Measurements from ENCODE around the gene CENPC. TPM values are rescaled to one million over a fixed set of nuclear protein-coding genes. Genes with fewer than 3 reads are reported as not detected.

The CENPC gene
- polyA plus RNA-seq, 1 of the 3 experiments (the other 2 are of a cell fraction), result 2.2 TPM

GRCh38 chr4:67470871-67471270, 74.4 kb downstream of the CENPC start:
- Histone ChIP-seq H3K4me3 (ENCODE audit: low read depth in 2 of 2, low read length in 1 of 2) (no peak overlapping the region), H2AFZ (ENCODE audit: low read depth) (no peak overlapping the region), H3K4me2 (no peak overlapping the region), H3K9me3 (no peaks in the 10 kb centered on the region), H3K9ac (no peak overlapping the region), H3K79me2 (ENCODE audit: insufficient read depth) (no peaks in the 10 kb centered on the region), H3K27me3 (ENCODE audit: insufficient read depth) (no peaks in the 10 kb centered on the region), H3F3A (replicated peaks; ENCODE audit: insufficient read depth) (peaks cover 7% of the 10 kb centered on the region), H3K36me3 (replicated peaks in 1 of 2; ENCODE audit: control insufficient read depth in 1 of 2, insufficient read depth in 2 of 2, low read length in 1 of 2) (peaks cover 35 to 47% of the 10 kb centered on the region in 2 experiments), H3K4me1 (ENCODE audit: control insufficient read depth in 1 of 2, insufficient read depth in 2 of 2, low read depth in 1 of 2, low read length in 1 of 2) (no peaks in the 10 kb centered on the region), H4K20me1 (ENCODE audit: insufficient read depth) (no peaks in the 10 kb centered on the region), H3K27ac (ENCODE audit: low read depth in 2 of 2, low read length in 1 of 2) (no peak overlapping the region), H3K9me2 (no peaks in the 10 kb centered on the region)
- DNase-seq, result no peak
- POLR2A ChIA-PET, result no interaction called here
- TF ChIP-seq POLR2AphosphoS5 (IDR thresholded peaks at IDR 0.05; ENCODE audit: low read depth, low read length) (no peak), JUND (IDR thresholded peaks at IDR 0.05) (no peak), YY1 (IDR thresholded peaks at IDR 0.05; ENCODE audit: low read depth) (no peak), GATA2 (CRISPR knock-in tag; IDR thresholded peaks at IDR 0.05) (no peak), PBX3 (IDR thresholded peaks at IDR 0.05) (no peak), CHD2 (IDR thresholded peaks at IDR 0.05; ENCODE audit: low read length, partially characterized antibody) (no peak), RFX5 (IDR thresholded peaks at IDR 0.05; ENCODE audit: low read length) (no peak), TEAD4 (IDR thresholded peaks at IDR 0.05; ENCODE audit: borderline replicate concordance, insufficient read depth) (no peak), SMC3 (IDR thresholded peaks at IDR 0.05; ENCODE audit: low read depth, low read length) (no peak), RAD21 (IDR thresholded peaks at IDR 0.05; ENCODE audit: low read length) (no peak), IRF3 (IDR thresholded peaks at IDR 0.05; ENCODE audit: low read depth, low read length) (no peak), MEF2A (IDR thresholded peaks at IDR 0.05; ENCODE audit: borderline replicate concordance, low read depth) (no peak), FOSL2 (IDR thresholded peaks at IDR 0.05; ENCODE audit: borderline replicate concordance, low read depth) (no peak)
- CTCF ChIA-PET, result interaction anchor here (0.9 kb wide), 1 partner anchor 43 kb away, joined by 3 read pairs; no protein-coding TSS in a partner anchor

- no peak for DNase-seq
- Histone ChIP-seq H4K20me1 (ENCODE audit: insufficient read depth) (no peaks in the 10 kb centered on the region), H3K4me2 (no peak overlapping the region), H3K9me2 (no peaks in the 10 kb centered on the region), H3F3A (replicated peaks; ENCODE audit: insufficient read depth) (peaks cover 7% of the 10 kb centered on the region), H3K4me1 (ENCODE audit: control insufficient read depth in 1 of 2, insufficient read depth in 2 of 2, low read depth in 1 of 2, low read length in 1 of 2) (no peaks in the 10 kb centered on the region), H3K36me3 (replicated peaks in 1 of 2; ENCODE audit: control insufficient read depth in 1 of 2, insufficient read depth in 2 of 2, low read length in 1 of 2) (peaks cover 34 to 37% of the 10 kb centered on the region in 2 experiments), H3K27me3 (ENCODE audit: insufficient read depth) (no peaks in the 10 kb centered on the region), H3K27ac (ENCODE audit: low read depth in 2 of 2, low read length in 1 of 2) (no peak overlapping the region), H3K9ac (no peak overlapping the region), H3K4me3 (ENCODE audit: low read depth in 2 of 2, low read length in 1 of 2) (no peak overlapping the region), H3K79me2 (ENCODE audit: insufficient read depth) (no peaks in the 10 kb centered on the region), H2AFZ (ENCODE audit: low read depth) (no peak overlapping the region), H3K9me3 (no peaks in the 10 kb centered on the region)
- ChIA-PET CTCF (no interaction called here), POLR2A (no interaction called here)
- TF ChIP-seq RXRA (IDR thresholded peaks at IDR 0.05; ENCODE audit: borderline replicate concordance, low read depth), result no peak
- TF ChIP-seq TEAD4 (IDR thresholded peaks at IDR 0.05; ENCODE audit: borderline replicate concordance, insufficient read depth), result no peak
- TF ChIP-seq USF2 (IDR thresholded peaks at IDR 0.05; ENCODE audit: borderline replicate concordance, low read depth, low read length), result no peak
- no peak for TF ChIP-seq SMC3 (IDR thresholded peaks at IDR 0.05; ENCODE audit: low read depth, low read length)
- TF ChIP-seq EP300 (IDR thresholded peaks at IDR 0.05; ENCODE audit: borderline replicate concordance in 1 of 2, low read depth in 1 of 2, low read length in 1 of 2), result no peak
- no peak for TF ChIP-seq REST (IDR thresholded peaks at IDR 0.05; ENCODE audit: low read depth, low read length)
- TF ChIP-seq ELF1 (IDR thresholded peaks at IDR 0.05), result no peak
- TF ChIP-seq NFIC (IDR thresholded peaks at IDR 0.05; ENCODE audit: borderline replicate concordance), result no peak
- TF ChIP-seq RFX5 (IDR thresholded peaks at IDR 0.05; ENCODE audit: low read length), result no peak
- TF ChIP-seq FOXJ3 (CRISPR knock-in tag; IDR thresholded peaks at IDR 0.05), result no peak
Measured at GRCh38 chr4:67468830-67469229, 76.5 kb downstream of the CENPC start.

All from SK-N-SH (cell line).